ENCODE data around the gene OGG1. TPM values are rescaled to one million over a fixed set of nuclear protein-coding genes. Genes with fewer than 3 reads are reported as not detected.

The OGG1 gene
- total RNA-seq, 1 donor from 2014 or later = 18.6 TPM

DNA sequence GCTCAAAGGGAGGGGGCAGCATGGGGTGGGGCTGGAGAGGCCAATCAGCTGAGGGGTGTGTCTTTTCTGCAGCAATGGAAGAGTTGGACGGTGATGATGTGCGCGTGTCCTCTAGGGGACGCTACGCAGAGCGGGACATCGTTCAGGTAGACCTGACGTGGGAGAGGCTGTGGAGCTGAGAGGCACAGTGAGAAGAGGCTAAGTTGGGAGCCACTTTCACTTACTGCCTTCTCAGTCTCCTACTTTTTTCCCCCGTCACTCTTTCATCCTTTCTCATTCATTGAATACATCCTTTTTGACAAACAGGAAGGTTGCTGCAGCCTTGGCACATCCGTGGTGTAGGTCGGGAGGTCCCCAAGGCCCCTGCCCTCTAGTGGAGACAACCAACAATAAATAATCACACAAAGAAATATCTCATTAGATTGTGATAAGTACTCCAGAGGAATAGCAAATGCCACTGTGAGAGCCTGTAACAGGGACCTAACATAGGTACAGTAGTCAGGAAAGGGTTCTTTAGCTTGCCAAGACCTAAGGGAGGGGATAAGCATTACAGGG is 22.6 kb upstream of the OGG1 start:
- DNase-seq (ENCODE audit: low read depth, low spot score) = no peak

DNA sequence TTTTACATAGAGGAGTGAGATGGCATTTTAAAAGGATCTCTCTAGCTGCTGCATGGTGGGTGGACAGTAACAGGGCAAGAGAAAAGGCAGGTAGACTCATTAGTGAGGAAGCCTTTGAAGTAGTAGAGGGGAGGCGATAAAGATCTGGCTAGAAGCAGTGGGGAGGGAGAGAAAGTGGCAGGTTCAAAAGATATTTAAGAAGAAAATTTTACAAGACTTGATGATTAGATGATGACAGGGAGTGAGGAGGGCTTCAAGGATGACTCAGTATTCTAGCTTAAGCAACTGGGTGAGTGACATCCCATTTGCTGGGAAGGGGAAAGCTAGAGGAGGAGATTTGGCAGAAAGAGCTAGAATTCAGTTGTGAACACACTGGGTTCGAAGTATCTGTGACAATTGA is 22.0 kb upstream of the OGG1 start:
- no peak for DNase-seq (ENCODE audit: low read depth, low spot score)

DNA sequence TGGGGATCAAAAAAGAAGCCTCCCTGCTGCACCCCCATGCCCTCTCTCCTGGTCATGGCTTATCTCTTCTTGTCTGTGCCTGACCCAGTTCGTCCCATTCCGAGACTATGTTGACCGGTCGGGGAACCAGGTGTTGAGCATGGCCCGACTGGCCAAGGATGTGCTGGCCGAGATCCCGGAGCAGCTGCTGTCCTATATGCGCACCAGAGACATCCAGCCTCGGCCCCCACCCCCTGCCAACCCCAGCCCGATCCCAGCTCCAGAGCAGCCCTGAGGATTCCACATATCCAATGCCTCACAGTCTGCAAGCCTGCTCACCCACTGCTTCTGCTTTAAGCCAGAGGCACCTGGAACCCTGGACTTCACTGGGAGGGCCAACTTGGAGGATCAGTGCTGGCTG is 20.3 kb upstream of the OGG1 start:
- DNase-seq (ENCODE audit: low read depth, low spot score) = no peak

DNA sequence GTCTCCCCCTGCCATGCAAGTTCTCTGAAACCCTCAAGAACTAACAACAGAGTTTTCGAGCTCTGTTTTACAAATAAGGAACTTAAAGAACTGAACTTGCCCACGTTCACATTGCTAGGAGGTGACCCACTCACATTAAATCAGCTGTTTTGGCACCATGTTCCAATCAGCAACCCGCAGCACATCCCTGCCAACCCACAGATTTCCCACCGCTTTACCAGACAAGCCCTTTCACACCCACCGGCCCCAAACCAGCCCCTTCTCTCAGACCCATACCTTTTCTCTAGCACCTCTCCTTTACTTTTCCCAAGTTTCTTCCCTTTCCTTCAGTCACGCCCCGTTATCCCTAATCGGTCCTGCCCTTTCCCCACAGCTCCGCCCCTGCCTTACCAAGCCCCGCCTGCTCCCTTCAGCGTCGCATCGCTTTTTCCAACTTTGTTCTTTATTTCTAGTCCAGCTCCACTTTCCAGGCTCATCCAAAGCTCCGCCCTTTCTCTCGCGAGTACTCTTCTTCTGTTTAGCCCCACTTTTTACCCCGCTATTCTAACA is 19.0 kb upstream of the OGG1 start:
- no peak for DNase-seq (ENCODE audit: low read depth, low spot score)

DNA sequence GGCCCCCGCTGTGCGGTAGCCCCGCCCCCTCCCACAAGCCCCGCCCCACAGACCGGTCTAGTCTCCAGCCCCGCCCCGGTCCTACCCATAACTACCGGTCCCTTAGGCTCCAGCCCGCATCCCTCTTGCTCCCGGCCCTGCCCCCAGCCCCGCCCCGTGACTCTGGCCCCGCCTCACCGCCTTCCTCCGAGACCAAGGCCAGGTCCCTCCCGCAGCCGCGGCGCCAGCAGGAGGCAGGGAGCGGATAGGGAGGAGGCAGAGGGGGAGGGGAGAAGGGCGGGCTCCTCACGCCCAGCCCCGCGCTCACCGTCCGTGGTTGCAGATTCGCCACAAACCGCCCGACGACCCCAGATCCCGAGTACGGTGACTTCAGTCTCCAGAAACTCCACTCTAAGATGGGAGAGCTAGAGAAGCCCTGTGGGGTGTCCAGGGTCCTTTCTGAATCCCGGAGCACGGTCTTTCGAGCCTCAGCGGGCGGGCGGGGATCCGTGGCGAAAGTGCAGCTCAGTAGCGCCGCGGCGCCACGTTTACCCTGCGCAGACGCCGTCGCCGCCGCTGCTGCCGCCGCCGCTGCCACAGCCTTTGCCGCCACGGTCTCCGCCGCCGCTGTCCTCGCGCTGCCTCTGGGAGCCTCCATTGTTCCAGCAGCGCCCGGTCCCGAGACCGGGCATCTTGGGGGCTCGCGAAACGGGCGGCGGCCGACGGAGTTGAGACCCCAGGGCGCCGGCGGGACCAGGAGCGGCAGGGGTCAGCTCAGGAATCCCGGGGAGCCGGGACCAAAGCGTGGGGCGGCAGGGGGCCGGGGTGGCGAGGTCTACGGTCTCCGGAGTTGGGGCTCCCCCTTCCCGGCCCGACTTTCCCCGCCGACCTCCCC is 18.3 kb upstream of the OGG1 start, which contains the start of gene BRPF1:
BRPF1 (plus strand) TSS at position 530 of the 874 bp plus-strand sequence. CDS start 2,406 bp downstream, outside the sequence.
- peak; percentile 97 for DNase-seq (ENCODE audit: low read depth, low spot score)

DNA sequence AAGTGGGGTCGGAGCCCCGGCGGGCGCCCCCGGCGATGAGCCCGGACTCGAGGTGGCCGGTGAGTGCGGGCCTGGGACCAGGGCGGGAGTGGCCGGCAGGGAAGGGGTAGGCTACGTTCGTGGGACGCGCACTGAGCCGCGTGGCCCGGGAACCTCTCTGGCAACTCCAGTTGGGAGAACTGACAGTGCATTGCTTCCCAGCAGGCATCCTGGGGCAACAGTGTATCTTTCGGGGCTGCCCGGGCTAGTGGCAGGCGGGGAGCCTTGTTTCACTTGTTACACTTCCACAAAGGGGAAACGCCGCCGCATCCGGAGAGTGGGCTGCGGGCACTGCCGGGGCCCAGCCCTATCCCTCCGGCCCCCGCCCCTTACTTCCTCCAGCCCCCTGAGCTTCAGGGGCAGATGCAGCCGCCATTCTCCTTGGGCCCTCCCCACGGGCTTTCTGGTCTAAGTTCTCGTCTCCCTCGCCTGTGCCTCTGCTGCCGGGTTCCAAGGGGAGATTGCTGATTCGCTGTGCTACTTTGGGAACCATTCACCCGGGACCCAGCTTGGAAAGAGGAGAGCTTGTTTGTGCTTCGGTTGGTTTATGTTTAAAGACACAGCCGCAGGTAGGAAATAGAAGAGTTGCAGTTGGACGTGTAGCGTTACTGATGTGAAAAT is 17.5 kb upstream of the OGG1 start:
- no peak for DNase-seq (ENCODE audit: low read depth, low spot score)

DNA sequence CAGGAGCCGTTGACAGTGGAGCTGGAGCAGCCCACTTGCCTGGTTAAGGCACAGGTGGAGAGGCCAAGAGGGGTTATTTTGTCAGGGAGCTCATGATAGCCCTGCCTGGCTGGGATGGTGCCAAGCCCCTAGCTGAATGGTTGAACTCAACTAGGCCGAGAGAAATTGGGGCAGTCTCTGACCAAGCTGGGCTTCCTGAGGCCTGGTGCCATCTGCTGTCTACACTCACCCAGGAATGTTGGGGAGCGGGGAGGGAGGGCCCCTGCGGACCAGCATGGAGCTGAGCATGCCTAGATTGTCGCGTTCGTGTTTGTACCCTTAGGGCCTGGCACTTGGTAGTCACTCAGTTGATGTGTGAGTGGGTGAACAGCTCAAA is 17.0 kb upstream of the OGG1 start:
- DNase-seq (ENCODE audit: low read depth, low spot score) = no peak

DNA sequence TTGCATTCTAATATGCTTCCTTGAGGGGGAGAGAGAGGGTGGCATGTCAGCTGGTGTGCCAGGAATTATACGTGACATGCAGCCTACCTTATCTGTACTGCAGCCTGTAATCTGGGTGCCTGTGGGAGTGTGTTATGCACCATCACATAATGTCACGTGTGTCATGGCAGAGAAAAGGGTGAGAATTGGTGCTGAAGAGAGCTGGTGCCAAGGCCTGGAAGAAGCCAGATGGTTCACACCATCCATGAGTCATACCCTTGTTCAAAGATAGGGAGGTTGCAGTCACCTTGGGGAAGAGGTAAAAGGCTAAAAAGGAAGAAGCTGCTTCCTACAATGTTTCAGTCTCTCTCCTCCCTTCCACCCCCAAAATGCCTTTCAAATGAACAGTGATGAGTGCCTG is 12.9 kb upstream of the OGG1 start:
- no peak for DNase-seq (ENCODE audit: low read depth, low spot score)

DNA sequence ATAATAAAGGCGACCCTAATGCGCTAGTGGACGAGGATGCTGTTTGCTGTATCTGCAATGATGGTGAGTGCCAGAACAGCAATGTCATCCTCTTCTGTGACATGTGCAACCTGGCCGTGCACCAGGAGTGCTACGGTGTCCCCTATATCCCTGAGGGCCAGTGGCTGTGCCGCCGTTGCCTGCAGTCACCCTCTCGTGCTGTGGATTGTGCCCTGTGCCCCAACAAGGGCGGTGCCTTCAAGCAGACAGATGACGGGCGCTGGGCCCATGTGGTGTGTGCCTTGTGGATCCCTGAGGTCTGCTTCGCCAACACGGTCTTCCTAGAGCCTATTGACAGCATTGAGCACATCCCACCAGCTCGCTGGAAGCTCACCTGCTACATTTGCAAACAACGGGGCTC is 10.6 kb upstream of the OGG1 start:
- no peak for DNase-seq (ENCODE audit: low read depth, low spot score)

DNA sequence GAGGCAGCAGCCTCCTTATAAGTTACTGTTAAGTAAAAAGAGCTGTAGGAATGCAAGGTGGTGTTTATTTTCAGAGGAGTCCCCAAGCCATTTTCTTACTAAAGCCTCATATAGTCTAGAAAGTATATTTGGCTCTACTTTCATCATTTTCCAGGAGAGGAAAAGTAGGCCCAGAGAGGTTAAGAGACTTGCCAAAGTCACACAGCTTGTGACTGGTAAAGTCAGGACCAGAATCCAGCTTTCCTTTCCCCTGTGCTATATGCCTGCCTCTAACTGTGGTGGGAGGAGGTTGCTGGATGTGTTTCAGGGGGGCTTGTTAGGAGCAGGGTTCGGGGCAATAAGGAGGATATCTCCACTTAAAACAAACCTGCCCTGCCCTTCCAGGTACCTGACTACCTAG is 7.2 kb upstream of the OGG1 start:
- DNase-seq (ENCODE audit: low read depth, low spot score) = no peak

DNA sequence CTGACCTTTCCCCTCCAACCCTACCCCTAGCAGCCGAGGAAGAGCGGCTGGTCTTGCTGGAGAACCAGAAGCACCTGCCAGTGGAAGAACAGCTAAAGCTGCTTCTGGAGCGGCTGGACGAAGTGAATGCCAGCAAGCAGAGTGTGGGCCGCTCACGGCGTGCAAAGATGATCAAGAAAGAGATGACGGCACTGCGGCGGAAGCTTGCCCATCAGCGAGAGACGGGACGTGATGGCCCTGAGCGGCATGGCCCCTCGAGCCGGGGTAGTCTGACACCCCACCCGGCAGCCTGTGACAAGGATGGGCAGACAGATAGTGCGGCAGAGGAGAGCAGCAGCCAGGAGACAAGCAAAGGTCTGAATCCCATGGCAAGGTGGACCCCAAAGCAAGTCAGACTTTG is 6.2 kb upstream of the OGG1 start:
- no peak for DNase-seq (ENCODE audit: low read depth, low spot score)

DNA sequence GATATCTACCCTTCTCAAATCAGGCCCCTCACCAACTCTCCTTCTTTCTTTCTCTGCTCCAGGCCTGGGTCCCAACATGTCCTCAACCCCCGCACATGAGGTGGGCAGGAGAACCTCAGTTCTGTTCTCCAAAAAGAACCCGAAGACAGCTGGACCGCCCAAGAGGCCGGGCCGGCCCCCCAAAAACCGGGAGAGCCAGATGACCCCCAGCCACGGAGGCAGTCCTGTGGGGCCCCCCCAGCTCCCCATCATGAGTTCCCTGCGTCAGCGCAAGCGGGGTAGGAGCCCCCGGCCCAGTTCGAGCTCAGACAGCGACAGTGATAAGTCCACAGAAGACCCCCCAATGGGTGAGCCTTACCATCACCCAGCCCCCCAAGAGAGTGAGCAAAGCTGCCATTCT is 5.6 kb upstream of the OGG1 start:
- no peak for DNase-seq (ENCODE audit: low read depth, low spot score)

DNA sequence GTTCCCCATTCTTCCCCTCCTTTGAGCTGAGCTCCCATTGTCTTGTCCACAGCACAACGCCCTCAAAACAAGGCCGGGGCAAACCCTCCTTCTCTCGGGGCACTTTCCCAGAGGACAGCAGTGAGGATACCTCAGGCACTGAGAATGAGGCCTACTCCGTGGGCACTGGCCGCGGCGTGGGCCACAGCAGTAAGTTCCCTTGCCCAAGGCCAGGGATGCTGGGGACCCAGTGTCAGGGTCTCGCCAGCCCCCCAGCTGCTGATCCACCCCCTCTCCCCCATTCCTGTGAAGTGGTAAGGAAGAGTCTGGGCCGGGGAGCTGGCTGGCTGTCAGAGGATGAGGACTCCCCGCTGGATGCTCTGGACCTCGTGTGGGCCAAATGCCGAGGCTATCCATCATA is 4.2 kb upstream of the OGG1 start:
- DNase-seq (ENCODE audit: low read depth, low spot score) = no peak

DNA sequence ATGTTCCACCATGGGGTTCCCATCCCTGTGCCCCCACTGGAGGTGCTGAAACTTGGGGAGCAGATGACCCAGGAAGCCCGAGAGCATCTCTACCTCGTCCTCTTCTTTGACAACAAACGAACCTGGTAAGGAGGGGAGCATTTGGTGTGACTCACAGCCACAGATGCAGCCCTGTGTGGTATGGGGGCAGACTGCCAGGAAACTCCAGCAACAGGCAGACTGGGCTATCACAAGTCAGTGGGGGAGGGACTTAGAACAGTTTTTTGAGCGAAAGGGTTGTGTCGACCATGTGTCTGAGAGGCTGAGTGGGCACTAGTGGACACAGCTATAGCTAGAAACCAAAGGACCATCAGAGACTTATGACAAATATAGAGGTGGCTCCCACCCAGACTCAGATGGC is 3.4 kb upstream of the OGG1 start:
- peak; percentile 54 for DNase-seq (ENCODE audit: low read depth, low spot score)

DNA sequence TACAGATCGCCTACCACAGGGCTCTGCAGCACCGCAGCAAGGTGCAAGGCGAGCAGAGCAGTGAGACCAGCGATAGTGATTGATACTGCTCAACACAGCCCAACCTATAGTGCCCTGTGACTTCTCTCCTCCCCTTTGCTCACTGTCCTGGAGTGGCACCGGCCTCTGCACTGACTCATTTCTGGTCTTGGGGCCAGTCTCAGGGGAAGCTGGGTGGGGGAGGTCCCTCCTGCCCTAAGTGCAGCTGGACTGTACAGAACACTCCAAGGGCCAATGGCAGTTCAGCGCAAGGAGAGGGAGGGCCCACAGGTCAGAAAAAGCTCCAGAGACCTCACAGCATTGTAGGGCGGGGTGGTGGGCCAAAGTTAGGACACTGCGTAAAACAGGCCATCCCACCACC is 2.5 kb upstream of the OGG1 start:
- no peak for DNase-seq (ENCODE audit: low read depth, low spot score)

DNA sequence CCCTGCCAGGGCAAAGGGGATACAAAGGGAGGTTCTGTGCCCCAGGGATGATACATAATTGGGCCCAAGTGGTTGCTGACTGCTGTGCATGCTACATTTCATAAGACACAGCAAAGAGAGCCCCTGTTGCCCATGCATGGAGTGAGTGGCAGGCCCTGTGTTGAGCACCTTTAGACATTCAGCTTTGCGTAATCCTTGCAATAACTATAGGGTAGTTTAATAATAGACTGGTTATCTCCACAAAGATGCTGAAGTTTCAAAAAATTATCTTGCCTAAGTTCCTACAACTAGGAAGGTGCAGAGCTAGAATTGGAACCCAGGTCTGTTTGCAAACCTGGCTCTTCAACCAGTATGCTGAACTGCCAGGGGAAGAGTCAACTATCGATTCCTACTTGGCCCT is 1.7 kb upstream of the OGG1 start:
- no peak for DNase-seq (ENCODE audit: low read depth, low spot score)

DNA sequence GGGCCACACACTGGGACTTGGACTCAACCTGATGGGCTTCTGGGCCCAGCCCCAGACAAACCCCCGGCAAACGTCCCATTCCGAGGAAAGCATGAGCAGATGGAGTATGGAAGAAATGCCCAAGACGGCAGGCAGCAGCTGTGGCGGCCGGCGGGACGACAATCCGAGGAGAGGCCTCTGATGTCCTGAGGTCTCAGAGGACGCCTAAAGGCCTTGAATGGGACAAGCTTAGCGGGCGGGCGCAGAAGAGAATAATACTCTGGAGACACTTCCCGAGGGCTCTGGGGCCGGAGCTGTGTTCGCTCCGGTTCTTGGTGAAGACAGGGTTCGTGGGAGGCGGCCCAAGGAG is 482 bp upstream of the OGG1 start:
- no peak for DNase-seq (ENCODE audit: low read depth, low spot score)

DNA sequence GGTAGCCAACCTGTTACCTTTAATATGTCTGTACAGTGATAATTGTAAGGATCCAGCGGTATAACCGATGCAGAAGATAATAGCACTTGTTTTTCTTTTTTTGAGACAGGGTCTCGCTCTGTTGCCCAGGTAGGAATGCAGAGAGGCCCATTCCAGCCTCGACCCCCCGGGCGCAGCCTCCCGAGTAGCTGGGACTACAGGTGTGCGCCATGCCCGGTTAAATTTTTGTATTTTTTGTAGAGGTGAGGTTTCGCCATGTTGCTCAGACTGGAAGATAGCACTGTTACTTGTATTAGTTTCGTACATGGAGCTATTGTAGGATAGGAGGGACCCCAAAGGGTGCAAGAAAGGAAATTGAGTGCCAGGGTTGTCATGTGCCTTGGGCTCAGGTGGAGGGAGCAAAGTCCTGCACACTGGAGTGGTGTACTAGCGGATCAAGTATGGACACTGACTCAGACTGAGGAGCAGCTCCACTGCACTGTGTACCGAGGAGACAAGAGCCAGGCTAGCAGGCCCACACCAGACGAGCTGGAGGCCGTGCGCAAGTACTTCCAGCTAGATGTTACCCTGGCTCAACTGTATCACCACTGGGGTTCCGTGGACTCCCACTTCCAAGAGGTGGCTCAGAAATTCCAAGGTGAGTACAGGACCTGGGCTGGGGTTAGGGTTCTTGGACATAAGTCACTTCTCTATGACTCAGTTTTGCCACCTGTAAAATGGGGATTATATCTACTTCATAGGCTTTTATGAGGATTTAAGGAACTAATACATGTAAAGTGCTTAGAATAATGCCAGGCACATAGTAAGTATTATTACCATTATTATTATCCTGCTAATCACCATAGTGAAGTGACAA is 1.0 kb downstream of the OGG1 start:
- no peak for DNase-seq (ENCODE audit: low read depth, low spot score)

DNA sequence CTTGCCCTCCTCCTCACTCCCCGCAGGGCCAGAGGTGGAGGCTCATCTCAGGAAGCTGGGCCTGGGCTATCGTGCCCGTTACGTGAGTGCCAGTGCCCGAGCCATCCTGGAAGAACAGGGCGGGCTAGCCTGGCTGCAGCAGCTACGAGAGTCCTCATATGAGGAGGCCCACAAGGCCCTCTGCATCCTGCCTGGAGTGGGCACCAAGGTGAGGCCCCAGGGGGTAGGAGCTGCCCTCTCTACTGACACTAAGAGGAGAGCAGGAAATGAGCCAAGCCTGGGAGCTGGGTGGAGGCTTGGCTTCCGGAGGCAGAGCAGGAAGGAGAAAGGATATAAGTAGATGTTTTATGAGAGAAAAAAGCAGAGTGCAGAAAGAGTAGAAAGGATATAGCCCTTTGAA is 4.9 kb downstream of the OGG1 start:
- DNase-seq (ENCODE audit: low read depth, low spot score) = no peak

DNA sequence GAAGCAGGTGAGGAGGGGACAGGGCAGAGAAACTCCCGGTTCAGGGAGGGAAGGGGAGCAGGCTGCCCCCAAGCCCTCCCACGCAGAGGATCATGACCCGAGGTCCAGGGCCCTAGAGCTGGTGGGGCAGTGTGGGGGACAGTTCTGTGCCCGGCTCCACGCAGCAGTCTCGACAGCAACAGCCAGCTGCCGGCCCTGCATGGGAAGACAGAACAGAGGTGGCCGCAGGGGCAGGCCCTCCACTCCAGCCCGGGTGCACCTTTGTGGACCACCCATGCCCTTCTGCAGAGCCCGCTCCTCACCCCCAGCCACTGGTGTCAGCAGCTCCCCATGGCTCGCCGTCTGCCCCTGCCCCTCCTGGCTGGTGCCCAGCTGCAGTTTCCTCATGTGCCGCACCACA is 7.7 kb downstream of the OGG1 start:
- no peak for DNase-seq (ENCODE audit: low read depth, low spot score)

DNA sequence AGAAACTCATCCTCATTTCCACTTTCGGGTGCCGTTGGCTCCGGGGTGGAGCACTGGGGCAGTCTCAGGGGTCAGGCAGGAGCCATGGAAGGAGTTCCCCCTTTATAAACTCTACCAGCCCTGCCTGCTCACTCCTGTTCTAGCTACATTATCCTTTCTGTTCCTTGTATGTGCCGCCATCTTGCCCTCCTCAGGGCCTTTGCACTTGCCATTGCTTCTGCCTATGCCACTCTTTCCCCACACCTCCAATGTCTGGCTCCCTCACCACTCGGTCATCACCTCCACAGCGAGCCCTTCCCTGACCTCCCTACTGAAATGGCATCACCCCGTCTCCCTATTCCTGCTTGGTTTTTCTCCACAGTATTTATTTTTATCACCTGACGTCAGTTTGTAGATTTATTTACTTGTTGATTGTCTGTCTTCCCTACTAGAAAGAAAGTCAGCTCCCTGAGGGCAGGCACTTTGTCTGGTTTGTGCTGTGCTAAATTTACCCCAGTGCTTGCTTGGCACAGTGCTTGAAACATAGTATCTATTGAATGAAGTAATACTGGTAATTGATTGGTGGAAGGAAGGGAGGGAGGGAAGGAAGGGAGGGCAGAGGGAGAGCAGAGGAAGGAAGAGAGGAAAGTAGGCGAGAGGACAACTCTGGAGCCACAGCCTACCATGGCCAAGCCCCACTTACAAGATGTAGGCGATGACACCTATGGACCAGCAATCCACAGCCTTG is 11.2 kb downstream of the OGG1 start:
- no peak for DNase-seq (ENCODE audit: low read depth, low spot score)

All from pulmonary artery endothelial cell (primary cell).